ENCODE data around the gene PDE10A.
"Not testable (repeated sequence)": the region's sequence is repeated elsewhere in the genome, so short reads cannot be mapped to it uniquely, and the experiment has no call there.

Gene PDE10A

GRCh38 chr6:165511807-165512206 lies 151.2 kb downstream of the PDE10A start:
- no peak overlapping the region for H3K4me3 ChIP-seq (replicated peaks; ENCODE audit: low read depth, low read length)
- TF ChIP-seq, protein P1, sequence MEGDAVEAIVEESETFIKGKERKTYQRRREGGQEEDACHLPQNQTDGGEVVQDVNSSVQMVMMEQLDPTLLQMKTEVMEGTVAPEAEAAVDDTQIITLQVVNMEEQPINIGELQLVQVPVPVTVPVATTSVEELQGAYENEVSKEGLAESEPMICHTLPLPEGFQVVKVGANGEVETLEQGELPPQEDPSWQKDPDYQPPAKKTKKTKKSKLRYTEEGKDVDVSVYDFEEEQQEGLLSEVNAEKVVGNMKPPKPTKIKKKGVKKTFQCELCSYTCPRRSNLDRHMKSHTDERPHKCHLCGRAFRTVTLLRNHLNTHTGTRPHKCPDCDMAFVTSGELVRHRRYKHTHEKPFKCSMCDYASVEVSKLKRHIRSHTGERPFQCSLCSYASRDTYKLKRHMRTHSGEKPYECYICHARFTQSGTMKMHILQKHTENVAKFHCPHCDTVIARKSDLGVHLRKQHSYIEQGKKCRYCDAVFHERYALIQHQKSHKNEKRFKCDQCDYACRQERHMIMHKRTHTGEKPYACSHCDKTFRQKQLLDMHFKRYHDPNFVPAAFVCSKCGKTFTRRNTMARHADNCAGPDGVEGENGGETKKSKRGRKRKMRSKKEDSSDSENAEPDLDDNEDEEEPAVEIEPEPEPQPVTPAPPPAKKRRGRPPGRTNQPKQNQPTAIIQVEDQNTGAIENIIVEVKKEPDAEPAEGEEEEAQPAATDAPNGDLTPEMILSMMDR (IDR thresholded peaks at IDR 0.05; ENCODE audit: low read length, missing control alignments) = no peak
- DNase-seq (ENCODE audit: low read depth) = no peak

- TF ChIP-seq, protein P1 (IDR thresholded peaks at IDR 0.05; ENCODE audit: low read length, missing control alignments) = no peak
- DNase-seq (ENCODE audit: low read depth) = peak; percentile 7
- H3K4me3 ChIP-seq (replicated peaks; ENCODE audit: low read depth, low read length) = no peak overlapping the region
Observed at GRCh38 chr6:165508321-165508869, 154.6 kb downstream of the PDE10A start.

GRCh38 chr6:165506657-165507056 lies 156.4 kb downstream of the PDE10A start:
- no peak overlapping the region for H3K4me3 ChIP-seq (replicated peaks; ENCODE audit: low read depth, low read length)
- TF ChIP-seq, protein P1 (IDR thresholded peaks at IDR 0.05; ENCODE audit: low read length, missing control alignments) = no peak
- DNase-seq (ENCODE audit: low read depth) = no peak

DNA sequence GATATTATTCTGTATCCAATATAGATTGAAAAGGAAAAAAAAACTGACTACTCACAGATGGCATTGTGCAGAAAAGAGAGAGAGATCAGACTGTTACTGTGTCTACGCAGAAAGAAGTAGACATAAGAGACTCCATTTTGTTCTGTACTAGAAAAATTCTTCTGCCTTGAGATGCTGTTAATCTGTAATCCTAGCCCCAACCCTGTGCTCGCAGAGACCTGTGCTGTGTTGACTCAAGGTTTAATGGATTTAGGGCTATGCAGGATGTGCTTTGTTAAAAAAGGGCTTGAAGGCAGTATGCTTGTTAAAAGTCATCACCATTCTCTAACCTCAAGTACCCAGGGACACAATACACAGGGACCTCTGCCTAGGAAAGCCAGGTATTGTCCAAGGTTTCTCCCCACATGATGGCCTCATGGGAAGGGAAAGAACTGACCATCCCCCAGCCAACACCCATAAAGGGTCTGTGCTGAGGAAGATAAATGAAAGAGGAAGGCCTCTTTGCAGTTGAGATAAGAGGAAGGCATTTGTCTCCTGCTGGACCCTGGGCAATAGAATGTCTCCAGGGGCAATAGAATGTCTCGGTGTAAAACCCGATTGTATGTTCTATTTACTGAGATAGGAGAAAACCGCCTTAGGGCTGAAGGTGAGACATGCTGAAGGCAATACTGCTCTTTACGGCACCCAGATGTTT lies 162.7 kb downstream of the PDE10A start:
- H3K4me3 ChIP-seq (replicated peaks; ENCODE audit: low read depth, low read length); DNase-seq (ENCODE audit: low read depth): not testable (repeated sequence)

- H3K4me3 ChIP-seq (replicated peaks; ENCODE audit: low read depth, low read length) = no peak overlapping the region
- TF ChIP-seq, protein P1 (IDR thresholded peaks at IDR 0.05; ENCODE audit: low read length, missing control alignments) = no peak
- DNase-seq (ENCODE audit: low read depth) = no peak
Observed at GRCh38 chr6:165497472-165497871, 165.6 kb downstream of the PDE10A start.

DNA sequence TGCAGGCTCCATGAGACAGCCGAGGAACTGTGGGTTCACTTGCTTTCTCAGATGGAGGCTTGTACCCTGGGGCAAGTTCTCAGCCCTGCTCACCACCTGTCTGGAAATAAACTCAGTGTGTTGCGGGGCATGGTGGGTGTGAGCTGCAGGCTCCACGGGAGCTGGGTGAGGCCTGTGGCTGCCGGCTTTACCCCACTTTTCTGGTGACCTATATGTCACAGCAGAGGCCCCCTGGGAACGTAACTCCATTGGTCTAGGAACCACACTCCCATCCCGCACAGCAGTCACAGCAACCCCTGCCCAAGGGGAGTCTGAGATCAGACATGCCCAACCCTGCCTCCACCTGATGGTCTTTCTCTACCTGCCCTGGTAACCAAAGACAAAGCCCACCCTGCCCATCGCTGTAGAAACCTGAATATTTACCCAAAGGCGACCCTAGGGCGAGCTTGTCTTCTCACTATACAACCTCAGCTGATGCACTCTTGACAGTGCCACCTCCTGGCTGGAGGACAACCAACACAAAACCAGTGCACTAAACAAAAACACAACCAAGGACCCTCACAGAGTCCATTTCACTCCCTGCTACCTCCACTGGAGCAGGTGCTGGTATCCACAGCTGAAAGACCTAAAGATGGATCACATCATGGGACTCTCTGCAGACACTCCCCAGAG lies 174.3 kb downstream of the PDE10A start:
- H3K4me3 ChIP-seq (replicated peaks; ENCODE audit: low read depth, low read length) = no peak overlapping the region
- no peak for DNase-seq (ENCODE audit: low read depth)
- TF ChIP-seq, protein P1 (IDR thresholded peaks at IDR 0.05; ENCODE audit: low read length, missing control alignments) = no peak

DNA sequence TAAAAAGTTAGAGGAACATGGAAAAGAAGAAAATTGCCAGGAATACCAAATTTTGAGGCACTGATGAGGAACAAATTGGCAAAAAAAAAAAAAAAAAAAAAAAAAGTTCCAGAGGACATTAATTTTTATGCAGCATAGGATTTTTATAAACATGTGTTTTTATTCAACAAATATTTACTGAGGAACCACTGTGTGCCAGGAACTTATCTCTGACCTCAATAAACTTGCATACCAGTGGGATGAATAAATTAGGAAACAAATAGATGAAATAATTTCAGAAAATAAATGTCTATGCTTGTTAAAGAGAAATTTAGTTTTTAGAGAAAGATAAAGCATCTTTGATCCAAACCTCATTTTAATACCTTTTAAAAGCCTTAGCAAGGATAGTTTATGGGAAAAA lies 175.1 kb downstream of the PDE10A start:
- TF ChIP-seq, protein P1 (IDR thresholded peaks at IDR 0.05; ENCODE audit: low read length, missing control alignments) = no peak
- DNase-seq (ENCODE audit: low read depth) = peak; percentile 18

More for the DNA sequence above, 175.1 kb downstream of the PDE10A start:
- no peak overlapping the region for H3K4me3 ChIP-seq (replicated peaks; ENCODE audit: low read depth, low read length)

Data from fibroblast of pulmonary artery (primary cell).